Adrenal gland (tissue), 5 donors: Measurements from ENCODE around the gene SLC5A6.

Source experiments
- POLR2A ChIP-seq, 2 donors: fragments of 450-650 bp; IDR thresholded peaks; one replicate each; pipeline ENCODE4 v1.6.1; 2017; ENCODE audit warnings: antibody characterized with exemption in 2 of 2, mild to moderate bottlenecking in 2 of 2, moderate library complexity in 1 of 2
- TF ChIP-seq, protein P1 (sequence below), 6 experiments: fragments of 450-650 bp in 4 of 6; fragments of 200-600 bp in 2 of 6; sonication (generic) in 1 of 6; IDR thresholded peaks; 1 replicate in 5 of 6; 2 replicates in 1 of 6; pipeline versions ENCODE4 v1.5.1 to v1.8.0; 2016 to 2021; ENCODE audit warnings: antibody characterized with exemption in 6 of 6, mild to moderate bottlenecking in 2 of 6, moderate library complexity in 1 of 6
- donor health status: DM: no; HTN: no; CAD: no.

DNA sequence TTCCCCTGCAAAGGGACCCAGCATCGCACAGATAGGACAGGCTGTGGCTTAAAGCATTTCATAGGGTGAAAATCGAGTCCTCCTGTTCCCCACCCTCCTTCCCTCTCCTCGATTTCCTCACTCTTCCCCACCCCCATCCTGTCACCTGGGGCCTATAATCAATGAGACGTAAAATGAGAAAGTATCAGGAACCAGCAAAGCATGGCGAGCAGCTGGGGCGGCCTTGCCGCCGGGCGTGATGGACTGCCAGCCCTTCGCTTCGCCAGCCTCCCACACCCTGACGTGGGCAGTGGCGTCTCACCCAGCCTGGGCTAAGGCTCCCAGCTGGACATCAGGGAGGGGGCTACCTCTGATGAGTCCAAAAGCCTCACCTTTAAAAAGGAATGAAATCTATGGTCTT is 39.7 kb upstream of the SLC5A6 start:
- TF ChIP-seq, protein P1, sequence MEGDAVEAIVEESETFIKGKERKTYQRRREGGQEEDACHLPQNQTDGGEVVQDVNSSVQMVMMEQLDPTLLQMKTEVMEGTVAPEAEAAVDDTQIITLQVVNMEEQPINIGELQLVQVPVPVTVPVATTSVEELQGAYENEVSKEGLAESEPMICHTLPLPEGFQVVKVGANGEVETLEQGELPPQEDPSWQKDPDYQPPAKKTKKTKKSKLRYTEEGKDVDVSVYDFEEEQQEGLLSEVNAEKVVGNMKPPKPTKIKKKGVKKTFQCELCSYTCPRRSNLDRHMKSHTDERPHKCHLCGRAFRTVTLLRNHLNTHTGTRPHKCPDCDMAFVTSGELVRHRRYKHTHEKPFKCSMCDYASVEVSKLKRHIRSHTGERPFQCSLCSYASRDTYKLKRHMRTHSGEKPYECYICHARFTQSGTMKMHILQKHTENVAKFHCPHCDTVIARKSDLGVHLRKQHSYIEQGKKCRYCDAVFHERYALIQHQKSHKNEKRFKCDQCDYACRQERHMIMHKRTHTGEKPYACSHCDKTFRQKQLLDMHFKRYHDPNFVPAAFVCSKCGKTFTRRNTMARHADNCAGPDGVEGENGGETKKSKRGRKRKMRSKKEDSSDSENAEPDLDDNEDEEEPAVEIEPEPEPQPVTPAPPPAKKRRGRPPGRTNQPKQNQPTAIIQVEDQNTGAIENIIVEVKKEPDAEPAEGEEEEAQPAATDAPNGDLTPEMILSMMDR (IDR thresholded peaks at IDR 0.05): no peak
- no peak for TF ChIP-seq POLR2A (IDR thresholded peaks at IDR 0.05)
